Liver (tissue), 9 donors: Measurements from ENCODE around the gene ABHD2. TPM values are rescaled to one million over a fixed set of nuclear protein-coding genes. Genes with fewer than 3 reads are reported as not detected.

Experiments
- DNase-seq: peaks from one replicate; pipeline ENCODE4 v3.0.0-alpha.2; 2017; ENCODE audit warnings: low spot score
- H3K27ac ChIP-seq, 2 donors: one replicate each; pipeline ENCODE4 v1.7.0; 2013; ENCODE audit warnings: inconsistent platforms in 2 of 2, low read length in 2 of 2, control low read depth in 1 of 2, low read depth in 1 of 2, mild to moderate bottlenecking in 1 of 2
- H3K27me3 ChIP-seq, 4 donors: one replicate each; pipeline versions ENCODE4 v1.6.1 to v1.7.0; 2013; ENCODE audit warnings: low read length in 3 of 4, inconsistent platforms in 1 of 4, mild to moderate bottlenecking in 1 of 4, moderate library complexity in 1 of 4; ENCODE audit not compliant: control insufficient read depth in 4 of 4, insufficient read depth in 4 of 4
- H3K36me3 ChIP-seq, 4 donors: one replicate each; pipeline versions ENCODE4 v1.6.1 to v1.7.0; 2013; ENCODE audit warnings: low read length in 3 of 4, mild to moderate bottlenecking in 3 of 4, low read depth in 1 of 4, moderate library complexity in 1 of 4; ENCODE audit not compliant: control insufficient read depth in 4 of 4, insufficient read depth in 3 of 4
- H3K4me1 ChIP-seq, 4 donors: one replicate each; pipeline versions ENCODE4 v1.6.1 to v1.7.0; 2013; ENCODE audit warnings: low read length in 3 of 4, mild to moderate bottlenecking in 3 of 4, moderate library complexity in 1 of 4; ENCODE audit not compliant: control insufficient read depth in 4 of 4, insufficient read depth in 4 of 4
- H3K4me3 ChIP-seq, 3 donors: one replicate each; pipeline versions ENCODE4 v1.6.1 to v1.7.0; 2013; ENCODE audit warnings: low read length in 3 of 3, control low read depth in 1 of 3, low read depth in 1 of 3, mild to moderate bottlenecking in 1 of 3
- H3K9ac ChIP-seq, 2 donors: one replicate each; pipeline ENCODE4 v1.7.0; 2013; ENCODE audit warnings: low read length in 2 of 2, mild to moderate bottlenecking in 2 of 2, moderate library complexity in 2 of 2, control low read depth in 1 of 2, low read depth in 1 of 2
- H3K9me3 ChIP-seq, 4 donors: one replicate each; pipeline versions ENCODE4 v1.6.1 to v1.7.0; 2013; ENCODE audit warnings: low read length in 3 of 4; ENCODE audit not compliant: control insufficient read depth in 4 of 4
- ATF3 ChIP-seq: IDR thresholded peaks from 2 replicates; pipeline ENCODE4 v1.6.1; 2016; ENCODE audit warnings: antibody characterized with exemption
- CTCF ChIP-seq: fragments of 150-350 bp; IDR thresholded peaks from 2 replicates; pipeline ENCODE4 v1.5.1; 2017; ENCODE audit warnings: improper control_type of control experiment, low read depth, low read length; ENCODE audit not compliant: missing input control
- EGR1 ChIP-seq, 2 donors: IDR thresholded peaks; 2 replicates each; pipeline ENCODE4 v1.6.1; 2016 to 2018; ENCODE audit warnings: antibody characterized with exemption in 2 of 2, low read depth in 2 of 2
- FOXA1 ChIP-seq: IDR thresholded peaks from 2 replicates; pipeline ENCODE4 v1.6.1; 2016; ENCODE audit warnings: antibody characterized with exemption
- FOXA2 ChIP-seq: IDR thresholded peaks from 2 replicates; pipeline ENCODE4 v1.6.1; 2016; ENCODE audit warnings: antibody characterized with exemption
- GABPA ChIP-seq, 2 donors: IDR thresholded peaks in 1 of 2; conservative IDR thresholded peaks in 1 of 2; 2 replicates each; pipeline ENCODE4 v1.6.1; 2016; ENCODE audit warnings: antibody characterized with exemption in 2 of 2, mild to moderate bottlenecking in 1 of 2, moderate library complexity in 1 of 2
- HNF4A ChIP-seq, 2 donors: conservative IDR thresholded peaks; 2 replicates each; pipeline ENCODE4 v1.6.1; 2016; ENCODE audit warnings: antibody characterized with exemption in 2 of 2, mild to moderate bottlenecking in 2 of 2
- HNF4G ChIP-seq: IDR thresholded peaks from 2 replicates; pipeline ENCODE4 v1.6.1; 2016; ENCODE audit warnings: antibody characterized with exemption
- JUND ChIP-seq, 2 donors: IDR thresholded peaks; 2 replicates each; pipeline ENCODE4 v1.6.1; 2016; ENCODE audit warnings: antibody characterized with exemption in 2 of 2
- MAX ChIP-seq: IDR thresholded peaks from 2 replicates; pipeline ENCODE4 v1.6.1; 2016; ENCODE audit warnings: antibody characterized with exemption
- NR2F2 ChIP-seq: IDR thresholded peaks from 2 replicates; pipeline ENCODE4 v1.6.1; 2016; ENCODE audit warnings: antibody characterized with exemption
- RAD21 ChIP-seq, 2 donors: IDR thresholded peaks; 2 replicates each; pipeline ENCODE4 v1.6.1; 2016; ENCODE audit warnings: antibody characterized with exemption in 2 of 2, mild to moderate bottlenecking in 2 of 2
- RXRA ChIP-seq, 2 donors: IDR thresholded peaks; 2 replicates each; pipeline ENCODE4 v1.6.1; 2017 to 2018; ENCODE audit warnings: antibody characterized with exemption in 2 of 2, mild to moderate bottlenecking in 1 of 2
- SP1 ChIP-seq: IDR thresholded peaks from 2 replicates; pipeline ENCODE4 v1.6.1; 2018; ENCODE audit warnings: antibody characterized with exemption, mild to moderate bottlenecking
- TAF1 ChIP-seq: conservative IDR thresholded peaks from 2 replicates; pipeline ENCODE4 v1.6.1; 2016; ENCODE audit warnings: antibody characterized with exemption, mild to moderate bottlenecking
- YY1 ChIP-seq: IDR thresholded peaks from 2 replicates; pipeline ENCODE4 v1.6.1; 2016; ENCODE audit warnings: antibody characterized with exemption, mild to moderate bottlenecking
- WGBS: extraction: QIAGEN DNeasy Blood & Tissue Kit; methylation state at CpG from one replicate; pipeline ENCODE4 v1.1.7; 2013; 5-methylcytosine and 5-hydroxymethylcytosine counted together
- polyA plus RNA-seq, 2 donors: library from polyadenylated mRNA; stranded (reverse) in 1 of 2; unstranded in 1 of 2; fragments of 200-250 nt in 1 of 2; fragments of >200 nt in 1 of 2; fragmentation: Nextera tagmentation in 1 of 2; extraction: Ambion mirVana in 1 of 2; gene quantifications; one replicate each; pipeline versions ENCODE4 v1.2.1 to v1.2.3, GENCODE V29; 2013 to 2015
- total RNA-seq, 2 donors: library from RNA; depleted of rRNA; stranded (reverse); fragments of >200 nt; gene quantifications; one replicate each; pipeline ENCODE4 v1.2.3, GENCODE V29; 2014
- TF ChIP-seq, protein P1 (sequence below): IDR thresholded peaks from 2 replicates; pipeline ENCODE4 v1.6.1; 2016; ENCODE audit warnings: antibody characterized with exemption
- donor health status: healthy.
- donor health status: healthy.
- donor health status: healthy.
- donor health status: healthy.
- donor health status: healthy.

ABHD2 gene
- total and polyA plus RNA-seq, 4 donors, result 34.6 to 663 (median 65.1) TPM

DNA sequence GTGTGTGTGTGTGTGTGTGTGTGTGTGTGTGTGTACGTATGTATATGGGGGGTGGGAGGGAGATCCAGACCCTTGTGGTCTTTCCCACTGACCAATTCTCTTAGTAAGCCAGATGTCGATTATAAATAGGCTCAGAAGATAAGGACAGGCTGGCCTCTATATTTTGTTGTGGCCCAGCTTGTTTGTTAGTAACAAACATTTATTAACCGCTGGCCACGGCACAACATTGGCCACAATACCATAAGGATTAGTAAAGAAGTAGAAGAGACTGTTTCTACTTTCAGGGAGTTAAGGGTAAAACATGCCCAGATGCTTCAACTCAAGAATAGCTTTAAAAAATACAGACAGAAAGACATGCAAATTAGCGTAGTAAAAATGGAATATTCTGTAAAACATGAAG is 58.1 kb downstream of the ABHD2 start:
- WGBS, result 87% methylated on average over 5 of the region's 5 CpGs
- TF ChIP-seq CTCF (no peak), MAX (no peak), JUND (IDR thresholded peaks at IDR 0.05) (no peak), NR2F2 (no peak), FOXA1 (no peak), RAD21 (IDR thresholded peaks at IDR 0.05) (no peak), GABPA (IDR thresholded peaks at IDR 0.05 in 1 of 2, conservative IDR thresholded peaks at IDR 0.05 in 1 of 2) (no peak), RXRA (IDR thresholded peaks at IDR 0.05) (no peak), ATF3 (no peak), YY1 (no peak), SP1 (no peak), HNF4A (conservative IDR thresholded peaks at IDR 0.05) (no peak), HNF4G (no peak)
- TF ChIP-seq, protein P1, sequence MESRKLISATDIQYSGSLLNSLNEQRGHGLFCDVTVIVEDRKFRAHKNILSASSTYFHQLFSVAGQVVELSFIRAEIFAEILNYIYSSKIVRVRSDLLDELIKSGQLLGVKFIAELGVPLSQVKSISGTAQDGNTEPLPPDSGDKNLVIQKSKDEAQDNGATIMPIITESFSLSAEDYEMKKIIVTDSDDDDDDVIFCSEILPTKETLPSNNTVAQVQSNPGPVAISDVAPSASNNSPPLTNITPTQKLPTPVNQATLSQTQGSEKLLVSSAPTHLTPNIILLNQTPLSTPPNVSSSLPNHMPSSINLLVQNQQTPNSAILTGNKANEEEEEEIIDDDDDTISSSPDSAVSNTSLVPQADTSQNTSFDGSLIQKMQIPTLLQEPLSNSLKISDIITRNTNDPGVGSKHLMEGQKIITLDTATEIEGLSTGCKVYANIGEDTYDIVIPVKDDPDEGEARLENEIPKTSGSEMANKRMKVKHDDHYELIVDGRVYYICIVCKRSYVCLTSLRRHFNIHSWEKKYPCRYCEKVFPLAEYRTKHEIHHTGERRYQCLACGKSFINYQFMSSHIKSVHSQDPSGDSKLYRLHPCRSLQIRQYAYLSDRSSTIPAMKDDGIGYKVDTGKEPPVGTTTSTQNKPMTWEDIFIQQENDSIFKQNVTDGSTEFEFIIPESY, result no peak
- DNase-seq, result no peak
- Histone ChIP-seq H3K36me3 (peaks cover 0 to 13% (median 11%) of the 10 kb centered on the region in 4 donors), H3K27me3 (no peaks in the 10 kb centered on the region), H3K4me3 (no peak overlapping the region), H3K4me1 (peaks cover 4 to 17% (median 11%) of the 10 kb centered on the region in 4 donors), H3K27ac (no peak overlapping the region), H3K9me3 (no peaks in the 10 kb centered on the region), H3K9ac (no peak overlapping the region)

- H3K36me3 ChIP-seq, result peaks cover 0 to 26% (median 22%) of the 10 kb centered on the region in 4 donors
- no peak overlapping the region for H3K4me3 ChIP-seq
- no peak overlapping the region for H3K27ac ChIP-seq
- H3K4me1 ChIP-seq, result peaks cover 1 to 11% (median 10%) of the 10 kb centered on the region in 4 donors
- no peak overlapping the region for H3K9ac ChIP-seq
- H3K9me3 ChIP-seq, result no peaks in the 10 kb centered on the region
- 74% methylated on average over 2 of the region's 2 CpGs for WGBS
- TF ChIP-seq ATF3 (no peak), YY1 (no peak), NR2F2 (no peak), JUND (IDR thresholded peaks at IDR 0.05) (no peak), RAD21 (IDR thresholded peaks at IDR 0.05) (no peak), SP1 (no peak), EGR1 (IDR thresholded peaks at IDR 0.05; ENCODE audit: low read depth in 2 of 2) (no peak), RXRA (IDR thresholded peaks at IDR 0.05) (no peak), GABPA (IDR thresholded peaks at IDR 0.05 in 1 of 2, conservative IDR thresholded peaks at IDR 0.05 in 1 of 2) (no peak), FOXA2 (no peak), TAF1 (no peak)
- H3K27me3 ChIP-seq, result no peaks in the 10 kb centered on the region
- no peak for DNase-seq
Measured at GRCh38 chr15:89148126-89148525, 59.9 kb downstream of the ABHD2 start.
